ENCODE results near the gene ZC3H13. TPM values are rescaled to one million over a fixed set of nuclear protein-coding genes. Genes with fewer than 3 reads are reported as not detected.

ZC3H13 gene
- total RNA-seq, 1 experiment from 2014 or later = 61.9 TPM

DNA sequence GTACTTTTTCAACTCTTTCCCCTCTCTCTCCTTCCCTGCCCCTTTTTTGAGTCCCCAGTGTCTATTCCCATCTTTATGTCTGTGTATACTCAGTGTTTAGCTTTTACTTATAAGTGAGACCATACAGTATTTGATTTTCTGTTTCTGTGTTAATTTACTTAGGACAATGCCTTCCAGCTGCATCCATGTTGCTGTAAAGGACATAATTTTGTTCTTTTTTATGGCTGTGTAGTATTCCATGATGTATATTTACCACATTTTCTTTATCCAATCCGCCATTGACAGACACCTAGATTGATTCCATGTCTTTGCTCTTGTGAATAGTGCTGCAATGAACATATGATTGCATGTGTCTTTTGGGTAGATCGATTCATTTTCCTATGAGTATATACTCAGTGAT, 10.7 kb upstream of the ZC3H13 start:
- Histone ChIP-seq H3K56ac (ENCODE audit: insufficient read length, low read depth, low read length) (no peak overlapping the region), H2BK5ac (ENCODE audit: insufficient read length, low read length) (no peak overlapping the region), H2BK20ac (ENCODE audit: low read depth, low read length, poor library complexity, severe bottlenecking) (no peak overlapping the region), H3K23ac (ENCODE audit: insufficient read length, low read depth, low read length) (no peak overlapping the region), H2AFZ (ENCODE audit: low read length) (no peak overlapping the region), H3K9ac (ENCODE audit: extremely low read depth, insufficient read length, low read length) (no peak overlapping the region), H3K9me3 (ENCODE audit: control insufficient read depth, low read depth, low read length) (no peaks in the 10 kb centered on the region), H2BK15ac (ENCODE audit: low read depth, low read length) (no peak overlapping the region), H3K4ac (ENCODE audit: low read depth, low read length) (no peak overlapping the region), H3K4me2 (ENCODE audit: insufficient read depth, insufficient read length, low read length) (no peak overlapping the region), H4K20me1 (ENCODE audit: control insufficient read depth, insufficient read depth, insufficient read length) (no peaks in the 10 kb centered on the region), H3T11ph (ENCODE audit: low read length) (no peak overlapping the region), H3K27ac (ENCODE audit: insufficient read length, low read depth, low read length) (no peak overlapping the region), H3K14ac (ENCODE audit: insufficient read depth, low read length) (no peak overlapping the region), H3K4me1 (ENCODE audit: insufficient read depth, low read length) (no peaks in the 10 kb centered on the region), H3K79me1 (ENCODE audit: insufficient read depth, low read depth, low read length, poor library complexity, severe bottlenecking) (no peaks in the 10 kb centered on the region), H3K27me3 (ENCODE audit: insufficient read depth, low read length) (no peaks in the 10 kb centered on the region), H3K79me2 (ENCODE audit: insufficient read depth, low read length) (no peaks in the 10 kb centered on the region), H3K18ac (ENCODE audit: insufficient read length, low read depth, low read length) (no peak overlapping the region), H2BK12ac (ENCODE audit: insufficient read length, low read depth, low read length) (no peak overlapping the region), H4K8ac (replicated peaks; ENCODE audit: insufficient read length, low read depth, low read length) (no peak overlapping the region), H2AK5ac (ENCODE audit: insufficient read length, low read length) (no peak overlapping the region), H2BK120ac (ENCODE audit: low read depth, low read length, poor library complexity, severe bottlenecking) (no peak overlapping the region), H3K23me2 (ENCODE audit: insufficient read length, low read depth, low read length, poor library complexity, severe bottlenecking) (no peaks in the 10 kb centered on the region), H4K91ac (ENCODE audit: insufficient read length, low read depth, low read length) (no peak overlapping the region), H4K5ac (ENCODE audit: insufficient read length, low read depth, low read length) (no peak overlapping the region)
- Mint-ChIP-seq H3K27me3 (ENCODE audit: low read depth) (no peaks in the 10 kb centered on the region), H3K36me3 (ENCODE audit: insufficient read depth in 1 of 3, low read depth in 3 of 3) (no peaks in the 10 kb centered on the region), H3K4me1 (no peaks in the 10 kb centered on the region), H3K4me3 (no peak overlapping the region), H3K27ac (no peak overlapping the region), H3K9me3 (no peaks in the 10 kb centered on the region)
- no peak for DNase-seq
- TF ChIP-seq, protein P1, sequence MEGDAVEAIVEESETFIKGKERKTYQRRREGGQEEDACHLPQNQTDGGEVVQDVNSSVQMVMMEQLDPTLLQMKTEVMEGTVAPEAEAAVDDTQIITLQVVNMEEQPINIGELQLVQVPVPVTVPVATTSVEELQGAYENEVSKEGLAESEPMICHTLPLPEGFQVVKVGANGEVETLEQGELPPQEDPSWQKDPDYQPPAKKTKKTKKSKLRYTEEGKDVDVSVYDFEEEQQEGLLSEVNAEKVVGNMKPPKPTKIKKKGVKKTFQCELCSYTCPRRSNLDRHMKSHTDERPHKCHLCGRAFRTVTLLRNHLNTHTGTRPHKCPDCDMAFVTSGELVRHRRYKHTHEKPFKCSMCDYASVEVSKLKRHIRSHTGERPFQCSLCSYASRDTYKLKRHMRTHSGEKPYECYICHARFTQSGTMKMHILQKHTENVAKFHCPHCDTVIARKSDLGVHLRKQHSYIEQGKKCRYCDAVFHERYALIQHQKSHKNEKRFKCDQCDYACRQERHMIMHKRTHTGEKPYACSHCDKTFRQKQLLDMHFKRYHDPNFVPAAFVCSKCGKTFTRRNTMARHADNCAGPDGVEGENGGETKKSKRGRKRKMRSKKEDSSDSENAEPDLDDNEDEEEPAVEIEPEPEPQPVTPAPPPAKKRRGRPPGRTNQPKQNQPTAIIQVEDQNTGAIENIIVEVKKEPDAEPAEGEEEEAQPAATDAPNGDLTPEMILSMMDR (conservative IDR thresholded peaks at IDR 0.05) = no peak
- no CpG with 5 or more reads among the region's 2 CpGs for WGBS (ENCODE audit: extremely low coverage, insufficient read length, low lambda C conversion rate)

All from H9 (cell line).